Measurements from ENCODE around the gene IFI35. TPM values are rescaled to one million over a fixed set of nuclear protein-coding genes. Genes with fewer than 3 reads are reported as not detected.

IFI35 gene
- total and polyA plus RNA-seq, 9 of the 15 experiments (the other 6 are each of a cell fraction or from before 2014, with no cell fraction given): 4.4 to 13.1 (median 10.2) TPM

DNA sequence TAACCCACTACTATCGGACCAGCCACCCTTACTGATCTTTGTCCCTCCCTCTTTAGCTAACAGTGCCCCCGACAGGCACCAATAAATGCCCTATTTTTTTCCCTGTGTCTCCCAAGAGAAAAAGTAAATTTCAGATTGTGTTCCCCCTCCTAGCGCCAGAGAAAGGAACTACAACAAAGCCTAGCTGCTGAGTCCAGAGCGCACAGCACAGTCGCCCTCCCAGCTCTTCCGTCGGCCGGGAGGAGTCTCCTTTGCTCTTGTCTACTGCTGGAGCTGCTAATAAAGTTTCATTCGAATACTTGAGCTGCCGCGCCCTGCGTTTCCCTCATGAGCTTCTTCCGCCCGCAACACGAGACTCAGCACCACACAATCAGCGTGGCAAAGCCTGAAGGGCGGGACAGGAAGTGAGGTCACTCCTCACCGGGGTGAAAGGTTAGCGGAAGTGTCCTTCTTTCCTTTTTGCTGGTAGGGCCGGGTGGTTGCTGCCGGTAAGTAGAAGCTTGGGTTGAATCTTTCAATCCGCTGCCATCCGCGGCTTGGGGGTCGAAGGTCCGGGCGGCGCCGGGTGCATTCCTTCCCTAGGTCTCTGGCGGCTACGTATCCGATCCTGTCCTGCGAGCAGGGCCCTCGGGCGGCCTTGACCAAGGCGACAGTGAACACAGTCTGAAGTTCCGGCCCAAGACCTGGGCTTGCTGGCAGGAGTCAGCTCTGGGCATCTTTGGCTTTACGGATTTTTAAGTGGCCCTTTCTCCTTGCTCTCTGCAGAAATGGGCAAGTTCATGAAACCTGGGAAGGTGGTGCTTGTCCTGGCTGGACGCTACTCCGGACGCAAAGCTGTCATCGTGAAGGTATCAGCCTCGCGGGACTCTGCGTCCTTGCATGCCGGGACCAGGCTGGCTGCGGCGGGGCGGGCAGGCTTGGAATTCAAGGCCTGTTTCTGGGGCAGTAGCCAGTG is 8.3 kb upstream of the IFI35 start, which contains the start of gene RPL27 (continued):
- TF ChIP-seq, protein P1, sequence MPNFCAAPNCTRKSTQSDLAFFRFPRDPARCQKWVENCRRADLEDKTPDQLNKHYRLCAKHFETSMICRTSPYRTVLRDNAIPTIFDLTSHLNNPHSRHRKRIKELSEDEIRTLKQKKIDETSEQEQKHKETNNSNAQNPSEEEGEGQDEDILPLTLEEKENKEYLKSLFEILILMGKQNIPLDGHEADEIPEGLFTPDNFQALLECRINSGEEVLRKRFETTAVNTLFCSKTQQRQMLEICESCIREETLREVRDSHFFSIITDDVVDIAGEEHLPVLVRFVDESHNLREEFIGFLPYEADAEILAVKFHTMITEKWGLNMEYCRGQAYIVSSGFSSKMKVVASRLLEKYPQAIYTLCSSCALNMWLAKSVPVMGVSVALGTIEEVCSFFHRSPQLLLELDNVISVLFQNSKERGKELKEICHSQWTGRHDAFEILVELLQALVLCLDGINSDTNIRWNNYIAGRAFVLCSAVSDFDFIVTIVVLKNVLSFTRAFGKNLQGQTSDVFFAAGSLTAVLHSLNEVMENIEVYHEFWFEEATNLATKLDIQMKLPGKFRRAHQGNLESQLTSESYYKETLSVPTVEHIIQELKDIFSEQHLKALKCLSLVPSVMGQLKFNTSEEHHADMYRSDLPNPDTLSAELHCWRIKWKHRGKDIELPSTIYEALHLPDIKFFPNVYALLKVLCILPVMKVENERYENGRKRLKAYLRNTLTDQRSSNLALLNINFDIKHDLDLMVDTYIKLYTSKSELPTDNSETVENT (CRISPR knock-in tag; IDR thresholded peaks at IDR 0.05): no peak; the same call in 1 of the 2 replicates
- TF ChIP-seq, protein P2, sequence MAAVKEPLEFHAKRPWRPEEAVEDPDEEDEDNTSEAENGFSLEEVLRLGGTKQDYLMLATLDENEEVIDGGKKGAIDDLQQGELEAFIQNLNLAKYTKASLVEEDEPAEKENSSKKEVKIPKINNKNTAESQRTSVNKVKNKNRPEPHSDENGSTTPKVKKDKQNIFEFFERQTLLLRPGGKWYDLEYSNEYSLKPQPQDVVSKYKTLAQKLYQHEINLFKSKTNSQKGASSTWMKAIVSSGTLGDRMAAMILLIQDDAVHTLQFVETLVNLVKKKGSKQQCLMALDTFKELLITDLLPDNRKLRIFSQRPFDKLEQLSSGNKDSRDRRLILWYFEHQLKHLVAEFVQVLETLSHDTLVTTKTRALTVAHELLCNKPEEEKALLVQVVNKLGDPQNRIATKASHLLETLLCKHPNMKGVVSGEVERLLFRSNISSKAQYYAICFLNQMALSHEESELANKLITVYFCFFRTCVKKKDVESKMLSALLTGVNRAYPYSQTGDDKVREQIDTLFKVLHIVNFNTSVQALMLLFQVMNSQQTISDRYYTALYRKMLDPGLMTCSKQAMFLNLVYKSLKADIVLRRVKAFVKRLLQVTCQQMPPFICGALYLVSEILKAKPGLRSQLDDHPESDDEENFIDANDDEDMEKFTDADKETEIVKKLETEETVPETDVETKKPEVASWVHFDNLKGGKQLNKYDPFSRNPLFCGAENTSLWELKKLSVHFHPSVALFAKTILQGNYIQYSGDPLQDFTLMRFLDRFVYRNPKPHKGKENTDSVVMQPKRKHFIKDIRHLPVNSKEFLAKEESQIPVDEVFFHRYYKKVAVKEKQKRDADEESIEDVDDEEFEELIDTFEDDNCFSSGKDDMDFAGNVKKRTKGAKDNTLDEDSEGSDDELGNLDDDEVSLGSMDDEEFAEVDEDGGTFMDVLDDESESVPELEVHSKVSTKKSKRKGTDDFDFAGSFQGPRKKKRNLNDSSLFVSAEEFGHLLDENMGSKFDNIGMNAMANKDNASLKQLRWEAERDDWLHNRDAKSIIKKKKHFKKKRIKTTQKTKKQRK (IDR thresholded peaks at IDR 0.05; ENCODE audit: borderline replicate concordance, low read depth, low read length): no peak
- TF ChIP-seq, protein P3, sequence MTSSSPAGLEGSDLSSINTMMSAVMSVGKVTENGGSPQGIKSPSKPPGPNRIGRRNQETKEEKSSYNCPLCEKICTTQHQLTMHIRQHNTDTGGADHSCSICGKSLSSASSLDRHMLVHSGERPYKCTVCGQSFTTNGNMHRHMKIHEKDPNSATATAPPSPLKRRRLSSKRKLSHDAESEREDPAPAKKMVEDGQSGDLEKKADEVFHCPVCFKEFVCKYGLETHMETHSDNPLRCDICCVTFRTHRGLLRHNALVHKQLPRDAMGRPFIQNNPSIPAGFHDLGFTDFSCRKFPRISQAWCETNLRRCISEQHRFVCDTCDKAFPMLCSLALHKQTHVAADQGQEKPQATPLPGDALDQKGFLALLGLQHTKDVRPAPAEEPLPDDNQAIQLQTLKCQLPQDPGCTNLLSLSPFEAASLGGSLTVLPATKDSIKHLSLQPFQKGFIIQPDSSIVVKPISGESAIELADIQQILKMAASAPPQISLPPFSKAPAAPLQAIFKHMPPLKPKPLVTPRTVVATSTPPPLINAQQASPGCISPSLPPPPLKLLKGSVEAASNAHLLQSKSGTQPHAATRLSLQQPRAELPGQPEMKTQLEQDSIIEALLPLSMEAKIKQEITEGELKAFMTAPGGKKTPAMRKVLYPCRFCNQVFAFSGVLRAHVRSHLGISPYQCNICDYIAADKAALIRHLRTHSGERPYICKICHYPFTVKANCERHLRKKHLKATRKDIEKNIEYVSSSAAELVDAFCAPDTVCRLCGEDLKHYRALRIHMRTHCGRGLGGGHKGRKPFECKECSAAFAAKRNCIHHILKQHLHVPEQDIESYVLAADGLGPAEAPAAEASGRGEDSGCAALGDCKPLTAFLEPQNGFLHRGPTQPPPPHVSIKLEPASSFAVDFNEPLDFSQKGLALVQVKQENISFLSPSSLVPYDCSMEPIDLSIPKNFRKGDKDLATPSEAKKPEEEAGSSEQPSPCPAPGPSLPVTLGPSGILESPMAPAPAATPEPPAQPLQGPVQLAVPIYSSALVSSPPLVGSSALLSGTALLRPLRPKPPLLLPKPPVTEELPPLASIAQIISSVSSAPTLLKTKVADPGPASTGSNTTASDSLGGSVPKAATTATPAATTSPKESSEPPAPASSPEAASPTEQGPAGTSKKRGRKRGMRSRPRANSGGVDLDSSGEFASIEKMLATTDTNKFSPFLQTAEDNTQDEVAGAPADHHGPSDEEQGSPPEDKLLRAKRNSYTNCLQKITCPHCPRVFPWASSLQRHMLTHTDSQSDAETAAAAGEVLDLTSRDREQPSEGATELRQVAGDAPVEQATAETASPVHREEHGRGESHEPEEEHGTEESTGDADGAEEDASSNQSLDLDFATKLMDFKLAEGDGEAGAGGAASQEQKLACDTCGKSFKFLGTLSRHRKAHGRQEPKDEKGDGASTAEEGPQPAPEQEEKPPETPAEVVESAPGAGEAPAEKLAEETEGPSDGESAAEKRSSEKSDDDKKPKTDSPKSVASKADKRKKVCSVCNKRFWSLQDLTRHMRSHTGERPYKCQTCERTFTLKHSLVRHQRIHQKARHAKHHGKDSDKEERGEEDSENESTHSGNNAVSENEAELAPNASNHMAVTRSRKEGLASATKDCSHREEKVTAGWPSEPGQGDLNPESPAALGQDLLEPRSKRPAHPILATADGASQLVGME (CRISPR knock-in tag; IDR thresholded peaks at IDR 0.05): no peak
- TF ChIP-seq ZEB2 (IDR thresholded peaks at IDR 0.05): peak; percentile 72; the same call in 1 of the 2 replicates
- peak; percentile 67; the same call in 1 of the 2 replicates for TF ChIP-seq RAD51 (IDR thresholded peaks at IDR 0.05; ENCODE audit: borderline replicate concordance, low read depth)
- TF ChIP-seq CBFA2T2 (conservative IDR thresholded peaks at IDR 0.05): no peak
- TF ChIP-seq, protein P4, sequence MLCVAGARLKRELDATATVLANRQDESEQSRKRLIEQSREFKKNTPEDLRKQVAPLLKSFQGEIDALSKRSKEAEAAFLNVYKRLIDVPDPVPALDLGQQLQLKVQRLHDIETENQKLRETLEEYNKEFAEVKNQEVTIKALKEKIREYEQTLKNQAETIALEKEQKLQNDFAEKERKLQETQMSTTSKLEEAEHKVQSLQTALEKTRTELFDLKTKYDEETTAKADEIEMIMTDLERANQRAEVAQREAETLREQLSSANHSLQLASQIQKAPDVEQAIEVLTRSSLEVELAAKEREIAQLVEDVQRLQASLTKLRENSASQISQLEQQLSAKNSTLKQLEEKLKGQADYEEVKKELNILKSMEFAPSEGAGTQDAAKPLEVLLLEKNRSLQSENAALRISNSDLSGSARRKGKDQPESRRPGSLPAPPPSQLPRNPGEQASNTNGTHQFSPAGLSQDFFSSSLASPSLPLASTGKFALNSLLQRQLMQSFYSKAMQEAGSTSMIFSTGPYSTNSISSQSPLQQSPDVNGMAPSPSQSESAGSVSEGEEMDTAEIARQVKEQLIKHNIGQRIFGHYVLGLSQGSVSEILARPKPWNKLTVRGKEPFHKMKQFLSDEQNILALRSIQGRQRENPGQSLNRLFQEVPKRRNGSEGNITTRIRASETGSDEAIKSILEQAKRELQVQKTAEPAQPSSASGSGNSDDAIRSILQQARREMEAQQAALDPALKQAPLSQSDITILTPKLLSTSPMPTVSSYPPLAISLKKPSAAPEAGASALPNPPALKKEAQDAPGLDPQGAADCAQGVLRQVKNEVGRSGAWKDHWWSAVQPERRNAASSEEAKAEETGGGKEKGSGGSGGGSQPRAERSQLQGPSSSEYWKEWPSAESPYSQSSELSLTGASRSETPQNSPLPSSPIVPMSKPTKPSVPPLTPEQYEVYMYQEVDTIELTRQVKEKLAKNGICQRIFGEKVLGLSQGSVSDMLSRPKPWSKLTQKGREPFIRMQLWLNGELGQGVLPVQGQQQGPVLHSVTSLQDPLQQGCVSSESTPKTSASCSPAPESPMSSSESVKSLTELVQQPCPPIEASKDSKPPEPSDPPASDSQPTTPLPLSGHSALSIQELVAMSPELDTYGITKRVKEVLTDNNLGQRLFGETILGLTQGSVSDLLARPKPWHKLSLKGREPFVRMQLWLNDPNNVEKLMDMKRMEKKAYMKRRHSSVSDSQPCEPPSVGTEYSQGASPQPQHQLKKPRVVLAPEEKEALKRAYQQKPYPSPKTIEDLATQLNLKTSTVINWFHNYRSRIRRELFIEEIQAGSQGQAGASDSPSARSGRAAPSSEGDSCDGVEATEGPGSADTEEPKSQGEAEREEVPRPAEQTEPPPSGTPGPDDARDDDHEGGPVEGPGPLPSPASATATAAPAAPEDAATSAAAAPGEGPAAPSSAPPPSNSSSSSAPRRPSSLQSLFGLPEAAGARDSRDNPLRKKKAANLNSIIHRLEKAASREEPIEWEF (CRISPR knock-in tag; IDR thresholded peaks at IDR 0.05): no peak
- no peak for TF ChIP-seq BACH1 (tag; IDR thresholded peaks at IDR 0.05)
